ENCODE measurements around the gene APPL2.
A peak's percentile ranks its signal among the peaks of the same experiment; 100 is the strongest.

APPL2 gene, protein sequence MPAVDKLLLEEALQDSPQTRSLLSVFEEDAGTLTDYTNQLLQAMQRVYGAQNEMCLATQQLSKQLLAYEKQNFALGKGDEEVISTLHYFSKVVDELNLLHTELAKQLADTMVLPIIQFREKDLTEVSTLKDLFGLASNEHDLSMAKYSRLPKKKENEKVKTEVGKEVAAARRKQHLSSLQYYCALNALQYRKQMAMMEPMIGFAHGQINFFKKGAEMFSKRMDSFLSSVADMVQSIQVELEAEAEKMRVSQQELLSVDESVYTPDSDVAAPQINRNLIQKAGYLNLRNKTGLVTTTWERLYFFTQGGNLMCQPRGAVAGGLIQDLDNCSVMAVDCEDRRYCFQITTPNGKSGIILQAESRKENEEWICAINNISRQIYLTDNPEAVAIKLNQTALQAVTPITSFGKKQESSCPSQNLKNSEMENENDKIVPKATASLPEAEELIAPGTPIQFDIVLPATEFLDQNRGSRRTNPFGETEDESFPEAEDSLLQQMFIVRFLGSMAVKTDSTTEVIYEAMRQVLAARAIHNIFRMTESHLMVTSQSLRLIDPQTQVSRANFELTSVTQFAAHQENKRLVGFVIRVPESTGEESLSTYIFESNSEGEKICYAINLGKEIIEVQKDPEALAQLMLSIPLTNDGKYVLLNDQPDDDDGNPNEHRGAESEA

DNA sequence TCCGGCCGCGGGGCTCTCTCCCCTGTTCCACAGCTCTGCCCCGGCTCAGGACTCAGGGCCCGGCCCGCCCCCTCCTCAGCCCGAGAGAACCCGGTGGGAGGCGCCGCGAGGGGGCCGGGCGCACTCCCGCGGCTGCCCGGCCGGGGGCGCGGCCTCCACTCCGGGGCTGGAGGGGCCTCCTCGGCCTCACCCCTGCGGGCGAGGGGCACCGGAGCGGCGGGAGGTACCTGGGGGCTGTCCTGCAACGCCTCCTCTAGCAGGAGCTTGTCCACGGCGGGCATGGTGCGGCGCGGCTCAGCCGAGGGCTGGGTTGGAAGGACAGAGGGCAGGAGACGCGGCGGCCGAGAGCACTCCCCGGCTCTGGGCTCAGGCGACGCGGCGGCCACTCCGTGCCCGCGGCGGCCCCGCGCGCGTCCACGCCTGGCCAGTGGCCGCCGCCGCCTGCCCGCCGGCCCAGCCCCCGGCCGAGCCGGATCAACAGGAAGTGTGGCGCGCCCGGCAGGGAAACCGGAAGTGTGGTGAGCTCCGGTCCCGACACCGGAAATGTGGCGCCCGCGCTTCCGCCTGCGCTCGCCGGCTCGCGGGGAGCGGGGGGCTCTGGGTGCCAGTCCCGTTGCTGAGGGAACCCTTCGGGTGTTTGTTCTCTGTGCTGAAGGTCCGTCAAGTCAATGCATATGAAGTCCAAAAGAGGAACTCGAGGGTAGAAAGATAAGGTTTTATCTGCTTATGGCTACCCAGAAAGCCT is at the start of gene APPL2:
APPL2 (minus strand) TSS at position 443 of the 745 bp plus-strand sequence; CDS start at position 281, 162 bp downstream.
- peaks cover 5% of the 10 kb centered on the region; the same call in 1 of the 2 replicates for H3K36me3 ChIP-seq (ENCODE audit: low read depth)
- TF ChIP-seq, protein P1, sequence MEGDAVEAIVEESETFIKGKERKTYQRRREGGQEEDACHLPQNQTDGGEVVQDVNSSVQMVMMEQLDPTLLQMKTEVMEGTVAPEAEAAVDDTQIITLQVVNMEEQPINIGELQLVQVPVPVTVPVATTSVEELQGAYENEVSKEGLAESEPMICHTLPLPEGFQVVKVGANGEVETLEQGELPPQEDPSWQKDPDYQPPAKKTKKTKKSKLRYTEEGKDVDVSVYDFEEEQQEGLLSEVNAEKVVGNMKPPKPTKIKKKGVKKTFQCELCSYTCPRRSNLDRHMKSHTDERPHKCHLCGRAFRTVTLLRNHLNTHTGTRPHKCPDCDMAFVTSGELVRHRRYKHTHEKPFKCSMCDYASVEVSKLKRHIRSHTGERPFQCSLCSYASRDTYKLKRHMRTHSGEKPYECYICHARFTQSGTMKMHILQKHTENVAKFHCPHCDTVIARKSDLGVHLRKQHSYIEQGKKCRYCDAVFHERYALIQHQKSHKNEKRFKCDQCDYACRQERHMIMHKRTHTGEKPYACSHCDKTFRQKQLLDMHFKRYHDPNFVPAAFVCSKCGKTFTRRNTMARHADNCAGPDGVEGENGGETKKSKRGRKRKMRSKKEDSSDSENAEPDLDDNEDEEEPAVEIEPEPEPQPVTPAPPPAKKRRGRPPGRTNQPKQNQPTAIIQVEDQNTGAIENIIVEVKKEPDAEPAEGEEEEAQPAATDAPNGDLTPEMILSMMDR (IDR thresholded peaks at IDR 0.05; ENCODE audit: poor library complexity, severe bottlenecking) = peak; percentile 40
- DNase-seq (ENCODE audit: low spot score) = peak; percentile 88
- peak within 1 kb of the TSS; percentile 82 for H3K4me3 ChIP-seq (ENCODE audit: severe bottlenecking)
- no peaks in the 10 kb centered on the region for H3K27me3 ChIP-seq (ENCODE audit: insufficient read depth, poor library complexity, severe bottlenecking)
- peak within 1 kb of the TSS; percentile 71 for H3K27ac ChIP-seq (ENCODE audit: poor library complexity, severe bottlenecking)
- ATAC-seq (ENCODE audit: low read depth) = peak; percentile 88
- peaks cover 12% of the 10 kb centered on the region for H3K4me1 ChIP-seq (ENCODE audit: insufficient read depth, poor library complexity, severe bottlenecking)
- H3K9me3 ChIP-seq (ENCODE audit: severe bottlenecking) = no peaks in the 10 kb centered on the region

DNA sequence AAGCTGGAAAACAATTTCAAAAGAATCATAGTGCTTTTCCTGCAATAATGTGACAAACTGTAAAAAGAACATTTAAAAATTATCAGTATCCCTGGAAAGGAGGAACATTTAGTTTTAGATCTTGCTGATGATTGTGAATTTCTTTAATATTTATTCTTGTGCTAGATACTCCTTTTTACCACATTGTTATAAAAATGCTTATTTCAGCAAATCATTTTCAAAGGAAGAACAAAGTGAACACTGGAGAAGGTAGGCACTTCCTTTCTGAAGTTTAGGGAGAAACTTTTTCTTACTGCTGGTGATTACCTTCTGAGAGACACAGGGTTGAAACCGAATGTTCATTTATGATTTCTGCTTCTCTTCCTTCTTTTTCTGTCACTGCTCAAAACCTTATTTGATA is 49.4 kb upstream of the APPL2 start:
- TF ChIP-seq, protein P1 (IDR thresholded peaks at IDR 0.05; ENCODE audit: poor library complexity, severe bottlenecking) = no peak
- H3K4me3 ChIP-seq (ENCODE audit: severe bottlenecking) = no peak overlapping the region
- H3K27me3 ChIP-seq (ENCODE audit: insufficient read depth, poor library complexity, severe bottlenecking) = no peaks in the 10 kb centered on the region
- peaks cover 4% of the 10 kb centered on the region for H3K4me1 ChIP-seq (ENCODE audit: insufficient read depth, poor library complexity, severe bottlenecking)
- ATAC-seq (ENCODE audit: low read depth) = no peak
- no peak overlapping the region for H3K27ac ChIP-seq (ENCODE audit: poor library complexity, severe bottlenecking)
- peaks cover 3% of the 10 kb centered on the region for H3K9me3 ChIP-seq (ENCODE audit: severe bottlenecking)
- no peak for DNase-seq (ENCODE audit: low spot score)
- no peaks in the 10 kb centered on the region for H3K36me3 ChIP-seq (ENCODE audit: low read depth)

DNA sequence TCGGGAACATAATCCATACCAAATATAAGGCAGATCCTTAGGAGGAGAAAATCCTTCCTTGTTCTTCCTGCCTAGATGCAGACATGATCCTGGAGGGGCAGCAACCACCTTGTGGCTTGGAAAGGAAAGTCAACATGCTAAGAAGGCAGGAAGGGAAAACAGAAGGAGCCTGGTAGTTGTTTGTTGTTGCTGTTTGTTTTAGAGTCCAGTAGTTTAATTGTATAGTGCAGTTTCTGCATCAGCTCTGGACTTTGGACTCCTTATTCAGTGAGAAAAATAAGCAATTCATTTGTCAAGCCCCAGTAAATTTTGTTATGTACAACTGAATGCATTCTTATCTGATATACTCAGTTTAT is 45.7 kb upstream of the APPL2 start:
- no peaks in the 10 kb centered on the region for H3K36me3 ChIP-seq (ENCODE audit: low read depth)
- ATAC-seq (ENCODE audit: low read depth) (no peak), DNase-seq (ENCODE audit: low spot score) (no peak)
- H3K9me3 ChIP-seq (ENCODE audit: severe bottlenecking) = no peaks in the 10 kb centered on the region
- peaks cover 4% of the 10 kb centered on the region for H3K4me1 ChIP-seq (ENCODE audit: insufficient read depth, poor library complexity, severe bottlenecking)
- TF ChIP-seq, protein P1 (IDR thresholded peaks at IDR 0.05; ENCODE audit: poor library complexity, severe bottlenecking) = no peak
- H3K4me3 ChIP-seq (ENCODE audit: severe bottlenecking) = no peak overlapping the region
- H3K27me3 ChIP-seq (ENCODE audit: insufficient read depth, poor library complexity, severe bottlenecking) = no peaks in the 10 kb centered on the region
- no peak overlapping the region for H3K27ac ChIP-seq (ENCODE audit: poor library complexity, severe bottlenecking)

DNA sequence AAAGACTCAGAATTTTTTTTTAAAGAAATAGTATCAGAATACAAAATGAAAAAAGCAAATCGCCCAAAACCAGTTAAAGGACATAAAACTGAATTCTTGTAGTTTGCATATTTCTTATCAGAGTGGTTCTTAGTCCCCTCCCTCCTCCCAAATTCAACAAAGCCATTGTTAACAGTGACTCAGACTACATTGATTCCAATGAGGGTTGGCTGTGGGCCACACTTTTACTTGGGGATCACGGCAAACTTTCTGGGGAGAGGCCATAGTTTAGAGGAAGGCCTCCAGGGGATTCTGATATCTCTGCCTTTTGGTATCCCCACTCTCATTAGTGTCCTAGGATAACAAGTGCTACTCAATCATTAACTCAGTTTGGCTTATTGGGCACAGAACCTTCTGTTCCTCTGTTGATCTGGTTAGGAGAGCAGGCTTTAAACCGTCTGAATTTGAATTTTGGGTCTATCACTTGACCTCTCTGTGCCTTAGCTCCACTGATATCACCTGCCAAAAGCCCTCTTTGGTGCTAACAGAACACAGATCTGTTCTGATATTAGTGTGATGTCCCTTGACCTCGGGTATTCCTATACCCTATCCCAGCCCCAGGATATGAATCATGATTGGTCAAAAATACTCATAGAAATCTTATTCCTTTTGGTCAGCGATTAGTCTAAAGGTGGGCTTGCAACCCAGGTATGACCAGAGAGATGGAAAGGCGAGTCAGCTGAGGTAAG is 45.2 kb upstream of the APPL2 start:
- H3K9me3 ChIP-seq (ENCODE audit: severe bottlenecking) = no peaks in the 10 kb centered on the region
- no peaks in the 10 kb centered on the region for H3K36me3 ChIP-seq (ENCODE audit: low read depth)
- H3K4me3 ChIP-seq (ENCODE audit: severe bottlenecking) = no peak overlapping the region
- no peak overlapping the region for H3K27ac ChIP-seq (ENCODE audit: poor library complexity, severe bottlenecking)
- H3K27me3 ChIP-seq (ENCODE audit: insufficient read depth, poor library complexity, severe bottlenecking) = no peaks in the 10 kb centered on the region
- ATAC-seq (ENCODE audit: low read depth) (0 out of 3 replicates have a peak, but pooled peaks have one; percentile 29), DNase-seq (ENCODE audit: low spot score) (no peak)
- H3K4me1 ChIP-seq (ENCODE audit: insufficient read depth, poor library complexity, severe bottlenecking) = peaks cover 4% of the 10 kb centered on the region
- TF ChIP-seq, protein P1 (IDR thresholded peaks at IDR 0.05; ENCODE audit: poor library complexity, severe bottlenecking) = no peak
